Astrocyte of the spinal cord (primary cell): Measurements from ENCODE around the gene NCEH1.

ENCODE experiments used
- DNase-seq: peaks from one replicate; pipeline ENCODE4 v3.0.0; 2011; ENCODE audit warnings: low read depth, low spot score
- H3K4me3 ChIP-seq: 2 replicates; pipeline ENCODE4 v1.5.1; 2011; ENCODE audit warnings: low read depth, mild to moderate bottlenecking, low read length, moderate library complexity
- in situ Hi-C: cut with HindIII; loops from 2 replicates; pipeline ENCODE4 v1.10.0; 2017; ENCODE audit warnings: low sequenced_read_pairs
- TF ChIP-seq, protein P1 (sequence below): IDR thresholded peaks from 2 replicates; pipeline ENCODE4 v1.5.1; 2012; ENCODE audit warnings: low read depth, mild to moderate bottlenecking, low read length, inconsistent platforms

Gene NCEH1

GRCh38 chr3:172656602-172657001 is 54.3 kb downstream of the NCEH1 start:
- H3K4me3 ChIP-seq = no peak overlapping the region
- TF ChIP-seq, protein P1, sequence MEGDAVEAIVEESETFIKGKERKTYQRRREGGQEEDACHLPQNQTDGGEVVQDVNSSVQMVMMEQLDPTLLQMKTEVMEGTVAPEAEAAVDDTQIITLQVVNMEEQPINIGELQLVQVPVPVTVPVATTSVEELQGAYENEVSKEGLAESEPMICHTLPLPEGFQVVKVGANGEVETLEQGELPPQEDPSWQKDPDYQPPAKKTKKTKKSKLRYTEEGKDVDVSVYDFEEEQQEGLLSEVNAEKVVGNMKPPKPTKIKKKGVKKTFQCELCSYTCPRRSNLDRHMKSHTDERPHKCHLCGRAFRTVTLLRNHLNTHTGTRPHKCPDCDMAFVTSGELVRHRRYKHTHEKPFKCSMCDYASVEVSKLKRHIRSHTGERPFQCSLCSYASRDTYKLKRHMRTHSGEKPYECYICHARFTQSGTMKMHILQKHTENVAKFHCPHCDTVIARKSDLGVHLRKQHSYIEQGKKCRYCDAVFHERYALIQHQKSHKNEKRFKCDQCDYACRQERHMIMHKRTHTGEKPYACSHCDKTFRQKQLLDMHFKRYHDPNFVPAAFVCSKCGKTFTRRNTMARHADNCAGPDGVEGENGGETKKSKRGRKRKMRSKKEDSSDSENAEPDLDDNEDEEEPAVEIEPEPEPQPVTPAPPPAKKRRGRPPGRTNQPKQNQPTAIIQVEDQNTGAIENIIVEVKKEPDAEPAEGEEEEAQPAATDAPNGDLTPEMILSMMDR = no peak
- in situ Hi-C loops = no loop called here
- no peak for DNase-seq

GRCh38 chr3:172655388-172655787 is 55.5 kb downstream of the NCEH1 start:
- in situ Hi-C loops = no loop called here
- no peak for DNase-seq
- H3K4me3 ChIP-seq = no peak overlapping the region
- TF ChIP-seq, protein P1 = no peak

DNA sequence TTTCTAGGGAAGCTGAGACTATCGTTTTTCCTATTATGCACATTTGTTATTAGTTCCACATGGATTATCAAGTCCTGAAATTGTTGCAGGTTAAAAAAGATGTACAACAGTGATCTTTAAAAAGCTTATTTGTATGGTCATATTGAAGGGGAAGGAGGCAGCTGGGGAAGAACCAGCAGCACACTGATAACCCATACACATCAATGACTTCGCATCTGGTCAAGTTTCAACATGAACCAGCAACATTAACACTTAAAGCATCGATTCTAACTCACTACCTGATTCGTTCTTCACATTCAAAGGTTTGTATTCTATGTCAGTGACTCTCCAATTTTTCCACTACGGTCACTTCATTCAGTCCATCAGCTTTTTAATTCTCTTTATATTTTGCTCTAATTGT is 56.4 kb downstream of the NCEH1 start:
- TF ChIP-seq, protein P1 = no peak
- DNase-seq = no peak
- in situ Hi-C loops = no loop called here
- no peak overlapping the region for H3K4me3 ChIP-seq

DNA sequence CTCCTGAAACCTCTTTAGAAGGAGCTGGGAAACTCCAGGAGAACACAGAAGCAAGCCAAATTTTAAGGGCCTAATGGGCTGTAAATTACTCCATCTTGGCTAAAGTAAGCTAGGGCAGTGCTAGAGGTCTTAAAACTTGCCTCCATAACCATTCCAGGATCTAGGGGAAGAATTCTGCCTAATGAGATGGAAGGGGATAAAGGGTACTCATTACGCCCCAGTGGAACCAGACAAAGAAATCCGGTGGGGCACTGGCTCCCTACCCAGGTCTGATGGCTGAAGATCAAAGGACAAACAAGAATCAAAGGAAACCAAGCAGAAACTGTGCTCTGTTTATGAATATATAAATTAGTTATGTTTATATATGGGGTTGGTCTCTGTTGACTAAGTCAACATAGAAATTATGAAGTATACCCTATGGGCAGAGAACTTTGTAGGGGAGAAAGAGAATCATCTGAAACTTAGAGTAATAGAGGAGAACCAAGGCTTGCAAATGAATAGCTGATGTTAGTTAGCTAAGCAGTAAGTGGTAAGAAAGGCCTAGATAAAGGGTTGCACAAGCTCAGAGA is 57.8 kb downstream of the NCEH1 start:
- TF ChIP-seq, protein P1 = no peak
- no peak overlapping the region for H3K4me3 ChIP-seq
- in situ Hi-C loops = no loop called here
- no peak for DNase-seq

DNA sequence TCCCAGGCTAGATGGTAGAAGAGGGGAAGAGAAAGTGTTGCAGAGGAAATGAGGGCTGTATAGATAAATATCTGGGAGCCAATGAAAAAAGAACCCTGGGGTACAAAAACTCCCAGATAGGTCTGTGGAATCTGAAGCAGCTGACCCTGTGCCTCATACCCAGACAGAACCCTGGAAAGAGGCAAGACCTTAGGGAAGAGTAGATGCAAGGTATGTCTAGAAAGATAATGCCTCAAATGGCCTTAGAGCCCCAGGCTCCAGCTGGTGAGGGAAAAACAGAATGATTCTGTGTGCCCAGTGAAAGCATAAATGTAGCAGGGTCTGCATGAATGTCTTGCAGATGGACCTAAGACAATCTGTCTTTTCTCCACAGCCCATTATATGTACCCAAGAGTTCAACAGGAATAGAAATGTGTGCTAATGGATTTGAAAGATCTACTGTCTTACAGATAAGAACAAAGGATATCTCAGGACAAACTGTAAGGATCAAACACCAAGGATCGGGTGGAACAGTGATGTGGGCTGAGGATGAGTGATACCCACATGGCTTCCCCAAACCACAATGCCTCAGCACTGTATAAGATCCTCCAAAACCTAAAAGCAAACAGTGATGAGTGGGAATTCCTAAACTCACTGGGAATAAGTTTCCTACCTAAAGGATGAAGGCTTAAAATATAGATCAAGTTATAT is 58.8 kb downstream of the NCEH1 start:
- DNase-seq = no peak

DNA sequence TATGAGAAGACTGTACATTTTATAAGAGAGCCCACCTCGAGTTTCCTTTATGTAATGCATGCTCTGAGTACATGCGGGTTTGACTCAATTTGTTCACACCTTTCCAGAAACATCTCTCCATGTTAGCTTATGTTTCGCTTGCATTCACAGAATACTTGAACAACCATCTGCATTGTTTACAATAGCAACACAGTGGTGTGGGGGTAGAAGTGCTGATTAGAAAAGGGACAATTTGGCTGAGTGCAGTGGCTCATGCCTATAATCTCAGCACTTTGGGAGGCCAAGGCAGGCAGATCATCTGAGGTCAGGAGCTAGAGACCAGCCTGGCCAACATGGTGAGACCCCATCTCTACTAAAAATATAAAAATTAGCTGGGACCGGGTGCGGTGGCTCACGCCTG is 60.9 kb downstream of the NCEH1 start:
- DNase-seq = no peak
- TF ChIP-seq, protein P1 = no peak
- in situ Hi-C loops = no loop called here
- H3K4me3 ChIP-seq = no peak overlapping the region

More for the DNA sequence above, 58.8 kb downstream of the NCEH1 start:
- in situ Hi-C loops = no loop called here
- H3K4me3 ChIP-seq = no peak overlapping the region
- TF ChIP-seq, protein P1 = no peak
